ENCODE results near the gene FAM229A.

Gene FAM229A

GRCh38 chr1:32350785-32351398 lies 11.4 kb downstream of the FAM229A start:
- no peak for DNase-seq (ENCODE audit: insufficient read length, low spot score)
- no peak for FAIRE-seq

GRCh38 chr1:32349211-32349708 lies 13.0 kb downstream of the FAM229A start:
- no peak for DNase-seq (ENCODE audit: insufficient read length, low spot score)
- no peak for FAIRE-seq

- FAIRE-seq (no peak), DNase-seq (ENCODE audit: insufficient read length, low spot score) (no peak)
These were observed 15.6 kb downstream of the FAM229A start for GRCh38 chr1:32346532-32347157.

- DNase-seq (ENCODE audit: insufficient read length, low spot score) (no peak), FAIRE-seq (no peak)
These were observed 16.9 kb downstream of the FAM229A start for GRCh38 chr1:32345289-32345827.

GRCh38 chr1:32342704-32343103 lies 19.6 kb downstream of the FAM229A start:
- DNase-seq (ENCODE audit: insufficient read length, low spot score) (no peak), FAIRE-seq (no peak)

- no peak for FAIRE-seq
- no peak for DNase-seq (ENCODE audit: insufficient read length, low spot score)
These were observed 20.3 kb downstream of the FAM229A start for GRCh38 chr1:32341971-32342370.

GRCh38 chr1:32341186-32341757 lies 21.0 kb downstream of the FAM229A start:
- no peak for FAIRE-seq

GRCh38 chr1:32339363-32339978 lies 22.8 kb downstream of the FAM229A start:
- FAIRE-seq (no peak), DNase-seq (ENCODE audit: insufficient read length, low spot score) (no peak)

More at GRCh38 chr1:32341186-32341757, 21.0 kb downstream of the FAM229A start:
- no peak for DNase-seq (ENCODE audit: insufficient read length, low spot score)

- DNase-seq (ENCODE audit: insufficient read length, low spot score) (no peak), FAIRE-seq (no peak)
These were observed 23.6 kb downstream of the FAM229A start for GRCh38 chr1:32338637-32339145.

- DNase-seq (ENCODE audit: insufficient read length, low spot score) (no peak), FAIRE-seq (no peak)
These were observed 24.2 kb downstream of the FAM229A start for GRCh38 chr1:32337855-32338636.

GRCh38 chr1:32336963-32337675 lies 25.2 kb downstream of the FAM229A start:
- DNase-seq (ENCODE audit: insufficient read length, low spot score), result no peak
- no peak for FAIRE-seq

GRCh38 chr1:32336591-32336932 lies 25.7 kb downstream of the FAM229A start:
- no peak for FAIRE-seq
- no peak for DNase-seq (ENCODE audit: insufficient read length, low spot score)

- no peak for FAIRE-seq
These were observed 26.3 kb downstream of the FAM229A start, which contains the start of gene MARCKSL1 for GRCh38 chr1:32335790-32336590. Gene MARCKSL1, minus strand, starts transcription at chr1:32336233. Its CDS starts 200 bp downstream, at chr1:32336033.

GRCh38 chr1:32335535-32335789 lies 26.8 kb downstream of the FAM229A start:
- FAIRE-seq, result no peak
- no peak for DNase-seq (ENCODE audit: insufficient read length, low spot score)

More at GRCh38 chr1:32335790-32336590, 26.3 kb downstream of the FAM229A start, which contains the start of gene MARCKSL1:
- DNase-seq (ENCODE audit: insufficient read length, low spot score), result peak; percentile 54

GRCh38 chr1:32334864-32335534 lies 27.3 kb downstream of the FAM229A start:
- DNase-seq (ENCODE audit: insufficient read length, low spot score), result peak; percentile 47
- no peak for FAIRE-seq

- DNase-seq (ENCODE audit: insufficient read length, low spot score) (no peak), FAIRE-seq (no peak)
These were observed 27.9 kb downstream of the FAM229A start for GRCh38 chr1:32334274-32334861.

GRCh38 chr1:32333251-32333963 lies 28.9 kb downstream of the FAM229A start:
- DNase-seq (ENCODE audit: insufficient read length, low spot score), result no peak
- FAIRE-seq, result no peak

Measured in HTR-8/SVneo (cell line).